Esophagus squamous epithelium (tissue), 4 donors: ENCODE results near the gene CNOT1.

Experiments used
- POLR2A ChIP-seq, 4 donors: fragments of 450-650 bp; IDR thresholded peaks; one replicate each; pipeline ENCODE4 v1.6.1; 2017; ENCODE audit warnings: antibody characterized with exemption in 4 of 4, mild to moderate bottlenecking in 4 of 4, moderate library complexity in 3 of 4
- TF ChIP-seq, protein P1 (sequence below), 6 experiments: fragments of 450-650 bp in 4 of 6; fragments of 200-600 bp in 2 of 6; sonication (generic) in 2 of 6; IDR thresholded peaks; one replicate each; pipeline ENCODE4 v1.5.1; 2016 to 2019; ENCODE audit warnings: antibody characterized with exemption in 6 of 6, mild to moderate bottlenecking in 4 of 6, moderate library complexity in 4 of 6

DNA sequence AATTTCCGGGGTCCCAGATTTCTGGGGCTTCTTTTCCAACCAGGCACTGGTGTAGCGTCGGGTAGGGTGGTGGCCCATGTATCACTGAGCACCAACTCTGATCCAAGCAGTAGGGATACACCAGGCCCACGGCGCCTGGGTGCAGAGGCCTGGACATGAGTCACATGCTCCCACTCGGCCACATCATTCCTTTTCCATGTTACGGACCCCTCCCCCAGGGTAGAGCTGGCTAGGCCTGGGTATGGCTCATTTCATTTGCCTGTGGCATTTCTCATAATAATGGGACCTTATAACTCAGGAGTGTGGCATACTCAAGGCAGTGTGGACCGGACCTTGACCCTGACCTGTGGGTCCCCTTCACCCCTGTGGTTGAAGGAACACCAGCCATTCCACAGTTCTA is 147.7 kb downstream of the CNOT1 start:
- TF ChIP-seq POLR2A (IDR thresholded peaks at IDR 0.05) = no peak
- TF ChIP-seq, protein P1, sequence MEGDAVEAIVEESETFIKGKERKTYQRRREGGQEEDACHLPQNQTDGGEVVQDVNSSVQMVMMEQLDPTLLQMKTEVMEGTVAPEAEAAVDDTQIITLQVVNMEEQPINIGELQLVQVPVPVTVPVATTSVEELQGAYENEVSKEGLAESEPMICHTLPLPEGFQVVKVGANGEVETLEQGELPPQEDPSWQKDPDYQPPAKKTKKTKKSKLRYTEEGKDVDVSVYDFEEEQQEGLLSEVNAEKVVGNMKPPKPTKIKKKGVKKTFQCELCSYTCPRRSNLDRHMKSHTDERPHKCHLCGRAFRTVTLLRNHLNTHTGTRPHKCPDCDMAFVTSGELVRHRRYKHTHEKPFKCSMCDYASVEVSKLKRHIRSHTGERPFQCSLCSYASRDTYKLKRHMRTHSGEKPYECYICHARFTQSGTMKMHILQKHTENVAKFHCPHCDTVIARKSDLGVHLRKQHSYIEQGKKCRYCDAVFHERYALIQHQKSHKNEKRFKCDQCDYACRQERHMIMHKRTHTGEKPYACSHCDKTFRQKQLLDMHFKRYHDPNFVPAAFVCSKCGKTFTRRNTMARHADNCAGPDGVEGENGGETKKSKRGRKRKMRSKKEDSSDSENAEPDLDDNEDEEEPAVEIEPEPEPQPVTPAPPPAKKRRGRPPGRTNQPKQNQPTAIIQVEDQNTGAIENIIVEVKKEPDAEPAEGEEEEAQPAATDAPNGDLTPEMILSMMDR (IDR thresholded peaks at IDR 0.05) = no peak
